ENCODE data around the gene JAG2.

- TF ChIP-seq CTCF (IDR thresholded peaks at IDR 0.05) (no peak), POLR2A (IDR thresholded peaks at IDR 0.05; ENCODE audit: low read depth) (no peak)
Measured at GRCh38 chr14:105212541-105213300, 44.1 kb upstream of the JAG2 start.
